ENCODE measurements around the gene STAB2.

STAB2 gene, protein sequence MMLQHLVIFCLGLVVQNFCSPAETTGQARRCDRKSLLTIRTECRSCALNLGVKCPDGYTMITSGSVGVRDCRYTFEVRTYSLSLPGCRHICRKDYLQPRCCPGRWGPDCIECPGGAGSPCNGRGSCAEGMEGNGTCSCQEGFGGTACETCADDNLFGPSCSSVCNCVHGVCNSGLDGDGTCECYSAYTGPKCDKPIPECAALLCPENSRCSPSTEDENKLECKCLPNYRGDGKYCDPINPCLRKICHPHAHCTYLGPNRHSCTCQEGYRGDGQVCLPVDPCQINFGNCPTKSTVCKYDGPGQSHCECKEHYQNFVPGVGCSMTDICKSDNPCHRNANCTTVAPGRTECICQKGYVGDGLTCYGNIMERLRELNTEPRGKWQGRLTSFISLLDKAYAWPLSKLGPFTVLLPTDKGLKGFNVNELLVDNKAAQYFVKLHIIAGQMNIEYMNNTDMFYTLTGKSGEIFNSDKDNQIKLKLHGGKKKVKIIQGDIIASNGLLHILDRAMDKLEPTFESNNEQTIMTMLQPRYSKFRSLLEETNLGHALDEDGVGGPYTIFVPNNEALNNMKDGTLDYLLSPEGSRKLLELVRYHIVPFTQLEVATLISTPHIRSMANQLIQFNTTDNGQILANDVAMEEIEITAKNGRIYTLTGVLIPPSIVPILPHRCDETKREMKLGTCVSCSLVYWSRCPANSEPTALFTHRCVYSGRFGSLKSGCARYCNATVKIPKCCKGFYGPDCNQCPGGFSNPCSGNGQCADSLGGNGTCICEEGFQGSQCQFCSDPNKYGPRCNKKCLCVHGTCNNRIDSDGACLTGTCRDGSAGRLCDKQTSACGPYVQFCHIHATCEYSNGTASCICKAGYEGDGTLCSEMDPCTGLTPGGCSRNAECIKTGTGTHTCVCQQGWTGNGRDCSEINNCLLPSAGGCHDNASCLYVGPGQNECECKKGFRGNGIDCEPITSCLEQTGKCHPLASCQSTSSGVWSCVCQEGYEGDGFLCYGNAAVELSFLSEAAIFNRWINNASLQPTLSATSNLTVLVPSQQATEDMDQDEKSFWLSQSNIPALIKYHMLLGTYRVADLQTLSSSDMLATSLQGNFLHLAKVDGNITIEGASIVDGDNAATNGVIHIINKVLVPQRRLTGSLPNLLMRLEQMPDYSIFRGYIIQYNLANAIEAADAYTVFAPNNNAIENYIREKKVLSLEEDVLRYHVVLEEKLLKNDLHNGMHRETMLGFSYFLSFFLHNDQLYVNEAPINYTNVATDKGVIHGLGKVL (N-terminal part only)

GRCh38 chr12:103586791-103587370 lies at the start of gene STAB2:
Gene STAB2, plus strand, starts transcription at chr12:103587273. Its CDS starts 204 bp downstream, at chr12:103587477.
- H3K27me3 ChIP-seq (ENCODE audit: insufficient read depth, poor library complexity, severe bottlenecking): no peaks in the 10 kb centered on the region
- no peaks in the 10 kb centered on the region for H3K9me3 ChIP-seq (ENCODE audit: severe bottlenecking)
- no peaks in the 10 kb centered on the region for H3K36me3 ChIP-seq (ENCODE audit: low read depth)
- DNase-seq (ENCODE audit: low spot score) (no peak), ATAC-seq (ENCODE audit: low read depth) (no peak)
- no peak within 1 kb of the TSS for H3K4me3 ChIP-seq (ENCODE audit: severe bottlenecking)
- H3K27ac ChIP-seq (ENCODE audit: poor library complexity, severe bottlenecking): no peak within 1 kb of the TSS
- TF ChIP-seq, protein P1, sequence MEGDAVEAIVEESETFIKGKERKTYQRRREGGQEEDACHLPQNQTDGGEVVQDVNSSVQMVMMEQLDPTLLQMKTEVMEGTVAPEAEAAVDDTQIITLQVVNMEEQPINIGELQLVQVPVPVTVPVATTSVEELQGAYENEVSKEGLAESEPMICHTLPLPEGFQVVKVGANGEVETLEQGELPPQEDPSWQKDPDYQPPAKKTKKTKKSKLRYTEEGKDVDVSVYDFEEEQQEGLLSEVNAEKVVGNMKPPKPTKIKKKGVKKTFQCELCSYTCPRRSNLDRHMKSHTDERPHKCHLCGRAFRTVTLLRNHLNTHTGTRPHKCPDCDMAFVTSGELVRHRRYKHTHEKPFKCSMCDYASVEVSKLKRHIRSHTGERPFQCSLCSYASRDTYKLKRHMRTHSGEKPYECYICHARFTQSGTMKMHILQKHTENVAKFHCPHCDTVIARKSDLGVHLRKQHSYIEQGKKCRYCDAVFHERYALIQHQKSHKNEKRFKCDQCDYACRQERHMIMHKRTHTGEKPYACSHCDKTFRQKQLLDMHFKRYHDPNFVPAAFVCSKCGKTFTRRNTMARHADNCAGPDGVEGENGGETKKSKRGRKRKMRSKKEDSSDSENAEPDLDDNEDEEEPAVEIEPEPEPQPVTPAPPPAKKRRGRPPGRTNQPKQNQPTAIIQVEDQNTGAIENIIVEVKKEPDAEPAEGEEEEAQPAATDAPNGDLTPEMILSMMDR (IDR thresholded peaks at IDR 0.05; ENCODE audit: poor library complexity, severe bottlenecking): no peak
- peaks cover 13% of the 10 kb centered on the region for H3K4me1 ChIP-seq (ENCODE audit: insufficient read depth, poor library complexity, severe bottlenecking)

- H3K27ac ChIP-seq (ENCODE audit: poor library complexity, severe bottlenecking): no peak overlapping the region
- H3K4me1 ChIP-seq (ENCODE audit: insufficient read depth, poor library complexity, severe bottlenecking): no peaks in the 10 kb centered on the region
- H3K36me3 ChIP-seq (ENCODE audit: low read depth): no peaks in the 10 kb centered on the region
- peaks cover 2% of the 10 kb centered on the region for H3K27me3 ChIP-seq (ENCODE audit: insufficient read depth, poor library complexity, severe bottlenecking)
- ATAC-seq (ENCODE audit: low read depth) (no peak), DNase-seq (ENCODE audit: low spot score) (no peak)
- no peaks in the 10 kb centered on the region for H3K9me3 ChIP-seq (ENCODE audit: severe bottlenecking)
- H3K4me3 ChIP-seq (ENCODE audit: severe bottlenecking): no peak overlapping the region
- TF ChIP-seq, protein P1 (IDR thresholded peaks at IDR 0.05; ENCODE audit: poor library complexity, severe bottlenecking): no peak
Observed at GRCh38 chr12:103538397-103538796, 48.7 kb upstream of the STAB2 start.

DNA sequence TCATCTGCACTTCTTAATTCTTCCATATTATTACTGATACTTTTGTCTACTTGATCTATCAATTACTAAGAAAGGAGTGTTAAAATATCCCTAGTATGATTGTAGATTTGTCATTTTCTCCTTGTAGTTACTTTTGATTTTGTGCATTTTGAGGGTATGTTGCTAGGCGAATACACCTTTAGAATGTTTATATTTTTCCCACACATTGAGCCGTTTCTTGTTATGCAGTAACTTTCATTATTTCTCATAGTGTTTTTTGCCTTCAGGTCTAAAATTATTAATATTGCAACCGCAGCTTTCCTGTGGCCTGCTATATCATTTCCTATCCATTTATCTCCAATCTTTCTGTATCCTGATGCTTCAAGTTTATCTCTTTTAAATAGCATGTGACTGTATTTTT lies 46.8 kb upstream of the STAB2 start:
- TF ChIP-seq, protein P1 (IDR thresholded peaks at IDR 0.05; ENCODE audit: poor library complexity, severe bottlenecking): no peak
- Histone ChIP-seq H3K27me3 (ENCODE audit: insufficient read depth, poor library complexity, severe bottlenecking) (no peaks in the 10 kb centered on the region), H3K9me3 (ENCODE audit: severe bottlenecking) (no peaks in the 10 kb centered on the region), H3K27ac (ENCODE audit: poor library complexity, severe bottlenecking) (no peak overlapping the region), H3K4me3 (ENCODE audit: severe bottlenecking) (no peak overlapping the region), H3K4me1 (ENCODE audit: insufficient read depth, poor library complexity, severe bottlenecking) (no peaks in the 10 kb centered on the region), H3K36me3 (ENCODE audit: low read depth) (no peaks in the 10 kb centered on the region)
- DNase-seq (ENCODE audit: low spot score) (no peak), ATAC-seq (ENCODE audit: low read depth) (no peak)

GRCh38 chr12:103542078-103542477 lies 45.0 kb upstream of the STAB2 start:
- TF ChIP-seq, protein P1 (IDR thresholded peaks at IDR 0.05; ENCODE audit: poor library complexity, severe bottlenecking): no peak
- H3K36me3 ChIP-seq (ENCODE audit: low read depth): no peaks in the 10 kb centered on the region
- ATAC-seq (ENCODE audit: low read depth) (no peak), DNase-seq (ENCODE audit: low spot score) (no peak)
- no peaks in the 10 kb centered on the region for H3K4me1 ChIP-seq (ENCODE audit: insufficient read depth, poor library complexity, severe bottlenecking)
- H3K4me3 ChIP-seq (ENCODE audit: severe bottlenecking): no peak overlapping the region
- no peak overlapping the region for H3K27ac ChIP-seq (ENCODE audit: poor library complexity, severe bottlenecking)
- no peaks in the 10 kb centered on the region for H3K9me3 ChIP-seq (ENCODE audit: severe bottlenecking)
- no peaks in the 10 kb centered on the region for H3K27me3 ChIP-seq (ENCODE audit: insufficient read depth, poor library complexity, severe bottlenecking)

All from RWPE2 (cell line).